ENCODE measurements around the gene SSMEM1. TPM values are rescaled to one million over a fixed set of nuclear protein-coding genes. Genes with fewer than 3 reads are reported as not detected.

The SSMEM1 gene
- total and polyA plus RNA-seq, 9 of the 15 experiments (the other 6 are each of a cell fraction or from before 2014, with no cell fraction given): 0.10 to 0.28 (median 0.18) TPM; not detected in 4

DNA sequence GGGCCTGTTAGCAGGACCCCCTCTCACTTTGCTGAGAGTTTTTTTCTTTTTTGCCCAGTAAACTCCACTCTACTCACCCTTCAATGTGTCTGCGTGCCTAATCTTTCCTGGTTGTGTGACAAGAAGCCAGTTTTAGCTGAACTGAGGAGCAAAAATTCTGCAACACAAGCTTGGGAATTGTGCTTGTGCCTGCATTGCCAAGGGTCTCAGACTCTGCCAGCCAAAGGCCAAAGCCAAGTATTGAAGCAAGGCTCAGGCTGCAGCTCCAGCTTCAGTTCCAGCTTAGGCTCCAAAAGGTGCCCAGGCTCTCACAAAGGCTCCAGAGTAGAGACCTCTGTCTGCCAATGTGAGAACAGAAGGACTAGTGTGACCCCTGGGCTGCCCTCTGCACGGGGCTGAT lies 54.8 kb downstream of the SSMEM1 start:
- Histone ChIP-seq H3K9me1 (ENCODE audit: control insufficient read depth, insufficient read depth, low read length) (no peaks in the 10 kb centered on the region), H3K4me1 (replicated peaks in 1 of 2; ENCODE audit: control insufficient read depth in 2 of 2, insufficient read depth in 2 of 2, low read length in 2 of 2) (no peaks in the 10 kb centered on the region), H3K9me3 (replicated peaks; ENCODE audit: control insufficient read depth, insufficient read depth, low read depth, low read length) (peaks cover 7% of the 10 kb centered on the region; the same call in 1 of the 2 replicates), H3K4me2 (ENCODE audit: insufficient read depth, low read length) (no peak overlapping the region), H3K27me3 (ENCODE audit: control insufficient read depth in 2 of 2, insufficient read depth in 2 of 2, low read length in 2 of 2) (peaks cover 10 to 16% of the 10 kb centered on the region in 2 experiments; a peak in 2 of 5 replicates), H3K79me2 (ENCODE audit: control insufficient read depth, insufficient read depth, low read length) (no peaks in the 10 kb centered on the region), H3K27ac (ENCODE audit: extremely low read depth, low read depth, low read length) (no peak overlapping the region), H4K20me1 (replicated peaks; ENCODE audit: control insufficient read depth, insufficient read depth, low read length) (no peaks in the 10 kb centered on the region), H3K36me3 (ENCODE audit: control insufficient read depth, insufficient read depth, low read length) (no peaks in the 10 kb centered on the region), H3K9ac (ENCODE audit: insufficient read depth in 1 of 2, low read depth in 2 of 2, low read length in 2 of 2) (no peak overlapping the region), H3K4me3 (no peak overlapping the region), H2AFZ (ENCODE audit: low read depth, low read length) (no peak overlapping the region)
- ChIA-PET CTCF (ENCODE audit: low intra/inter-chr PET ratio) (no interaction called here), POLR2A (interaction anchor here (0.9 to 1.3 kb wide), 2 partner anchors 57 to 119 kb away, joined by 3 to 4 read pairs; partner anchors contain the start of gene TMEM209)
- DNase-seq (ENCODE audit: extremely low read depth in 1 of 4, low spot score in 3 of 4): no peak
- no peak for ATAC-seq
- no peak for FAIRE-seq
- BruUV-seq (replicated peaks): no TSS peak
- 6% methylated on average over 2 of the region's 2 CpGs for WGBS (ENCODE audit: insufficient coverage, low coverage, missing lambda C conversion rate)
- in situ Hi-C loops (cut with MboI): no loop called here
- intact Hi-C loops (cut with micrococcal nuclease): loop anchor here (5.0 kb wide), 1 partner anchor 200 kb away; no protein-coding TSS in a partner anchor
- TF ChIP-seq, protein P1, sequence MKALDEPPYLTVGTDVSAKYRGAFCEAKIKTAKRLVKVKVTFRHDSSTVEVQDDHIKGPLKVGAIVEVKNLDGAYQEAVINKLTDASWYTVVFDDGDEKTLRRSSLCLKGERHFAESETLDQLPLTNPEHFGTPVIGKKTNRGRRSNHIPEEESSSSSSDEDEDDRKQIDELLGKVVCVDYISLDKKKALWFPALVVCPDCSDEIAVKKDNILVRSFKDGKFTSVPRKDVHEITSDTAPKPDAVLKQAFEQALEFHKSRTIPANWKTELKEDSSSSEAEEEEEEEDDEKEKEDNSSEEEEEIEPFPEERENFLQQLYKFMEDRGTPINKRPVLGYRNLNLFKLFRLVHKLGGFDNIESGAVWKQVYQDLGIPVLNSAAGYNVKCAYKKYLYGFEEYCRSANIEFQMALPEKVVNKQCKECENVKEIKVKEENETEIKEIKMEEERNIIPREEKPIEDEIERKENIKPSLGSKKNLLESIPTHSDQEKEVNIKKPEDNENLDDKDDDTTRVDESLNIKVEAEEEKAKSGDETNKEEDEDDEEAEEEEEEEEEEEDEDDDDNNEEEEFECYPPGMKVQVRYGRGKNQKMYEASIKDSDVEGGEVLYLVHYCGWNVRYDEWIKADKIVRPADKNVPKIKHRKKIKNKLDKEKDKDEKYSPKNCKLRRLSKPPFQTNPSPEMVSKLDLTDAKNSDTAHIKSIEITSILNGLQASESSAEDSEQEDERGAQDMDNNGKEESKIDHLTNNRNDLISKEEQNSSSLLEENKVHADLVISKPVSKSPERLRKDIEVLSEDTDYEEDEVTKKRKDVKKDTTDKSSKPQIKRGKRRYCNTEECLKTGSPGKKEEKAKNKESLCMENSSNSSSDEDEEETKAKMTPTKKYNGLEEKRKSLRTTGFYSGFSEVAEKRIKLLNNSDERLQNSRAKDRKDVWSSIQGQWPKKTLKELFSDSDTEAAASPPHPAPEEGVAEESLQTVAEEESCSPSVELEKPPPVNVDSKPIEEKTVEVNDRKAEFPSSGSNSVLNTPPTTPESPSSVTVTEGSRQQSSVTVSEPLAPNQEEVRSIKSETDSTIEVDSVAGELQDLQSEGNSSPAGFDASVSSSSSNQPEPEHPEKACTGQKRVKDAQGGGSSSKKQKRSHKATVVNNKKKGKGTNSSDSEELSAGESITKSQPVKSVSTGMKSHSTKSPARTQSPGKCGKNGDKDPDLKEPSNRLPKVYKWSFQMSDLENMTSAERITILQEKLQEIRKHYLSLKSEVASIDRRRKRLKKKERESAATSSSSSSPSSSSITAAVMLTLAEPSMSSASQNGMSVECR (CRISPR knock-in tag; IDR thresholded peaks at IDR 0.05): no peak
- TF ChIP-seq POLR2AphosphoS2 (IDR thresholded peaks at IDR 0.05; ENCODE audit: low read length) (no peak), HIVEP1 (CRISPR knock-in tag; IDR thresholded peaks at IDR 0.05) (no peak), DMBX1 (CRISPR knock-in tag; IDR thresholded peaks at IDR 0.05; ENCODE audit: borderline replicate concordance) (no peak), ZNF174 (CRISPR knock-in tag; IDR thresholded peaks at IDR 0.05) (no peak)
- TF ChIP-seq, protein P2, sequence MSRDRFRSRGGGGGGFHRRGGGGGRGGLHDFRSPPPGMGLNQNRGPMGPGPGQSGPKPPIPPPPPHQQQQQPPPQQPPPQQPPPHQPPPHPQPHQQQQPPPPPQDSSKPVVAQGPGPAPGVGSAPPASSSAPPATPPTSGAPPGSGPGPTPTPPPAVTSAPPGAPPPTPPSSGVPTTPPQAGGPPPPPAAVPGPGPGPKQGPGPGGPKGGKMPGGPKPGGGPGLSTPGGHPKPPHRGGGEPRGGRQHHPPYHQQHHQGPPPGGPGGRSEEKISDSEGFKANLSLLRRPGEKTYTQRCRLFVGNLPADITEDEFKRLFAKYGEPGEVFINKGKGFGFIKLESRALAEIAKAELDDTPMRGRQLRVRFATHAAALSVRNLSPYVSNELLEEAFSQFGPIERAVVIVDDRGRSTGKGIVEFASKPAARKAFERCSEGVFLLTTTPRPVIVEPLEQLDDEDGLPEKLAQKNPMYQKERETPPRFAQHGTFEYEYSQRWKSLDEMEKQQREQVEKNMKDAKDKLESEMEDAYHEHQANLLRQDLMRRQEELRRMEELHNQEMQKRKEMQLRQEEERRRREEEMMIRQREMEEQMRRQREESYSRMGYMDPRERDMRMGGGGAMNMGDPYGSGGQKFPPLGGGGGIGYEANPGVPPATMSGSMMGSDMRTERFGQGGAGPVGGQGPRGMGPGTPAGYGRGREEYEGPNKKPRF (IDR thresholded peaks at IDR 0.05; ENCODE audit: low read depth, low read length): no peak
- TF ChIP-seq, protein P3, sequence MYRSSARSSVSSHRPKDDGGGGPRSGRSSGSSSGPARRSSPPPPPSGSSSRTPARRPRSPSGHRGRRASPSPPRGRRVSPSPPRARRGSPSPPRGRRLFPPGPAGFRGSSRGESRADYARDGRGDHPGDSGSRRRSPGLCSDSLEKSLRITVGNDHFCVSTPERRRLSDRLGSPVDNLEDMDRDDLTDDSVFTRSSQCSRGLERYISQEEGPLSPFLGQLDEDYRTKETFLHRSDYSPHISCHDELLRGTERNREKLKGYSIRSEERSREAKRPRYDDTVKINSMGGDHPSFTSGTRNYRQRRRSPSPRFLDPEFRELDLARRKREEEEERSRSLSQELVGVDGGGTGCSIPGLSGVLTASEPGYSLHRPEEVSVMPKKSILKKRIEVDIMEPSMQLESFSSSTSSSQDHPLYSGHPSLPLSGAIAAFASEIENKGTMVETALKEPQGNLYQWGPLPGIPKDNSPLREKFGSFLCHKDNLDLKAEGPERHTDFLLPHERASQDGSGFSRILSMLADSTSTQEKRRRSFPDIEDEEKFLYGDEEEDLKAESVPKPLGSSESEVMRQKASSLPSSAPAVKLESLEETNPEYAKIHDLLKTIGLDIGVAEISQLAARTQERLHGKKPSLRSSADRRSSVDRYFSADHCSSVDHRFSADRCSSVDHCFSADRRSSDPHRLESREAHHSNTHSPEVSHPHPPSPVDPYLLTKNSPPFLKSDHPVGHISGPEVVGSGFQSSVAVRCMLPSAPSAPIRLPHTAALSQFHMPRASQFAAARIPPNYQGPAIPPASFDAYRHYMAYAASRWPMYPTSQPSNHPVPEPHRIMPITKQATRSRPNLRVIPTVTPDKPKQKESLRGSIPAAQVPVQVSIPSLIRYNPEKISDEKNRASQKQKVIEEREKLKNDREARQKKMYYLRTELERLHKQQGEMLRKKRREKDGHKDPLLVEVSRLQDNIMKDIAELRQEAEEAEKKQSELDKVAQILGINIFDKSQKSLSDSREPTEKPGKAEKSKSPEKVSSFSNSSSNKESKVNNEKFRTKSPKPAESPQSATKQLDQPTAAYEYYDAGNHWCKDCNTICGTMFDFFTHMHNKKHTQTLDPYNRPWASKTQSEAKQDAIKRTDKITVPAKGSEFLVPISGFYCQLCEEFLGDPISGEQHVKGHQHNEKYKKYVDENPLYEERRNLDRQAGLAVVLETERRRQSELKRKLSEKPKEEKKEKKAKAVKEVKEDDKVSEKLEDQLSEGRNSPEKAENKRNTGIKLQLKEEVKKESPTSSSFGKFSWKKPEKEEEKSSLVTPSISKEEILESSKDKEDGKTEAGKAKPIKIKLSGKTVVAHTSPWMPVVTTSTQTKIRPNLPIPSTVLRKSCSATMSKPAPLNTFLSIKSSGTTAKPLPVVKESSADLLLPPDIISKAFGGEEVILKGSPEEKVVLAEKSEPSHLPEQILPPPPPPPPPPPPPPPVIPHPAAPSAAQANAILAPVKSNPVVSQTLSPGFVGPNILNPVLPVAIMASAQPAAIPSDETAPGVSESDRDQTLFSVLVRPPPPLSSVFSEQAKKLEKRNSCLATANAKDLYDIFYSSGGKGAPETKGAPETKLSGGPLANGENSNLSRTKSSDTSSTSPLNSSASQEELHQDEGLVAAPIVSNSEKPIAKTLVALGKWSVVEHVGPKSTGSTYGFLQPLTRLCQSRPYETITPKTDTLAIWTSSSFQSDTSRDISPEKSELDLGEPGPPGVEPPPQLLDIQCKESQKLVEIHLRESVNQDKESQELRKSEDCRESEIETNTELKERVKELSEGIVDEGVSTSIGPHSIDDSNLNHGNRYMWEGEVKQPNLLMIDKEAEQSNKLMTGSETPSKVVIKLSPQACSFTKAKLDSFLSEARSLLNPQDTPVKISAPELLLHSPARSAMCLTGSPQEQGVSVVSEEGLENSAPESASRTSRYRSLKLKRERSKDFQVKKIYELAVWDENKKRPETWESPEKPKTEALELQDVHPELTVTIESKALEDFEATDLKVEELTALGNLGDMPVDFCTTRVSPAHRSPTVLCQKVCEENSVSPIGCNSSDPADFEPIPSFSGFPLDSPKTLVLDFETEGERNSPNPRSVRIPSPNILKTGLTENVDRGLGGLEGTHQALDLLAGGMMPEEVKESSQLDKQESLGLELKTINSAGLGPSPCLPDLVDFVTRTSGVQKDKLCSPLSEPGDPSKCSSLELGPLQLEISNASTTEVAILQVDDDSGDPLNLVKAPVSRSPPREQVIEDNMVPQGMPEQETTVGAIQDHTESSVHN (IDR thresholded peaks at IDR 0.05; ENCODE audit: borderline replicate concordance in 1 of 2, low read depth in 1 of 2): no peak
